Measurements from ENCODE around the gene CSTB. TPM values are rescaled to one million over a fixed set of nuclear protein-coding genes. Genes with fewer than 3 reads are reported as not detected.

The CSTB gene
- total RNA-seq, 1 experiment from 2014 or later, result 40.7 TPM

DNA sequence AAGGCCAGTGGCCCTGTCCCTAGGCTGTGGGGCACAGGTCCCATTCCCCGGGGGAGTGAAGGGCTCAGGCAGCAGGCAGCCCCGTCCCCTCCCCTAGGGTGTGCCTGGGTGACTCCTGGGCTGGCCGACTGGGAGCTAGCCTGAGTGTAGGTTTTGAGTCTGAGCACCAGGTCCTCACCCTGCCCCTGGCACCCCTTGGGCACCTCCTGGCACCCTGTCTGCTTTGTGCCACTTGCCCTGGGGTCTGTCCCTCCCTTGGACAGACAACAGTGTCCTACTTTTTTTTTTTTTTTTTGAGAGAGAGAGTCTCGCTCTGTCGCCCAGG, 37.5 kb upstream of the CSTB start:
- Histone ChIP-seq H4K20me1 (ENCODE audit: control insufficient read depth, insufficient read depth, insufficient read length) (no peaks in the 10 kb centered on the region), H2BK15ac (ENCODE audit: low read depth, low read length) (no peak overlapping the region), H3K27ac (ENCODE audit: insufficient read length, low read depth, low read length) (no peak overlapping the region), H3K14ac (ENCODE audit: insufficient read depth, low read length) (no peak overlapping the region; the same call in 1 of the 2 replicates), H3K79me2 (ENCODE audit: insufficient read depth, low read length) (no peaks in the 10 kb centered on the region), H2AK5ac (ENCODE audit: insufficient read length, low read length) (no peak overlapping the region), H3K4me1 (ENCODE audit: insufficient read depth, low read length) (no peaks in the 10 kb centered on the region), H3K9ac (ENCODE audit: extremely low read depth, insufficient read length, low read length) (no peak overlapping the region), H2BK5ac (ENCODE audit: insufficient read length, low read length) (no peak overlapping the region), H3T11ph (ENCODE audit: low read length) (no peak overlapping the region), H4K5ac (ENCODE audit: insufficient read length, low read depth, low read length) (no peak overlapping the region), H3K9me3 (ENCODE audit: control insufficient read depth, low read depth, low read length) (no peaks in the 10 kb centered on the region), H3K4ac (ENCODE audit: low read depth, low read length) (no peak overlapping the region), H3K23ac (ENCODE audit: insufficient read length, low read depth, low read length) (no peak overlapping the region), H3K27me3 (ENCODE audit: insufficient read depth, low read length) (no peaks in the 10 kb centered on the region), H3K56ac (ENCODE audit: insufficient read length, low read depth, low read length) (no peak overlapping the region), H2BK120ac (ENCODE audit: low read depth, low read length, poor library complexity, severe bottlenecking) (no peak overlapping the region), H4K8ac (replicated peaks; ENCODE audit: insufficient read length, low read depth, low read length) (no peak overlapping the region), H3K23me2 (ENCODE audit: insufficient read length, low read depth, low read length, poor library complexity, severe bottlenecking) (no peaks in the 10 kb centered on the region), H2AFZ (ENCODE audit: low read length) (no peak overlapping the region), H2BK20ac (ENCODE audit: low read depth, low read length, poor library complexity, severe bottlenecking) (no peak overlapping the region), H3K4me2 (ENCODE audit: insufficient read depth, insufficient read length, low read length) (no peak overlapping the region), H4K91ac (ENCODE audit: insufficient read length, low read depth, low read length) (no peak overlapping the region), H2BK12ac (ENCODE audit: insufficient read length, low read depth, low read length) (no peak overlapping the region), H3K18ac (ENCODE audit: insufficient read length, low read depth, low read length) (no peak overlapping the region), H3K79me1 (ENCODE audit: insufficient read depth, low read depth, low read length, poor library complexity, severe bottlenecking) (no peaks in the 10 kb centered on the region)
- Mint-ChIP-seq H3K27ac (no peak overlapping the region), H3K4me1 (peaks cover 12 to 25% of the 10 kb centered on the region in 2 experiments), H3K4me3 (no peak overlapping the region), H3K27me3 (ENCODE audit: low read depth) (peaks cover under 1% of the 10 kb centered on the region), H3K36me3 (ENCODE audit: insufficient read depth in 1 of 3, low read depth in 3 of 3) (peaks cover under 1 to 2% (median 2%) of the 10 kb centered on the region in 3 experiments; a peak in 5 of 7 replicates), H3K9me3 (peaks cover 0 to under 1% of the 10 kb centered on the region in 2 experiments; a peak in 3 of 5 replicates)
- TF ChIP-seq CTCF (conservative IDR thresholded peaks at IDR 0.05), result no peak
- no CpG with 5 or more reads among the region's 5 CpGs for WGBS (ENCODE audit: extremely low coverage, insufficient read length, low lambda C conversion rate)
- no peak for DNase-seq
